NCI-H146 treated with DMSO at 0.1 percent for 48 hours (cell line): ENCODE measurements around the gene UPK2.
"Not testable (repeated sequence)": the region's sequence is repeated elsewhere in the genome, so short reads cannot be mapped to it uniquely, and the experiment has no call there.

ENCODE experiments used
- DNase-seq: peaks from one replicate; lab custom pipeline; 2025; ENCODE audit not compliant: unreplicated experiment; lab: John Stamatoyannopoulos, UW

UPK2 gene

GRCh38 chr11:118938491-118939403 is 17.4 kb upstream of the UPK2 start:
- no peak for DNase-seq

DNA sequence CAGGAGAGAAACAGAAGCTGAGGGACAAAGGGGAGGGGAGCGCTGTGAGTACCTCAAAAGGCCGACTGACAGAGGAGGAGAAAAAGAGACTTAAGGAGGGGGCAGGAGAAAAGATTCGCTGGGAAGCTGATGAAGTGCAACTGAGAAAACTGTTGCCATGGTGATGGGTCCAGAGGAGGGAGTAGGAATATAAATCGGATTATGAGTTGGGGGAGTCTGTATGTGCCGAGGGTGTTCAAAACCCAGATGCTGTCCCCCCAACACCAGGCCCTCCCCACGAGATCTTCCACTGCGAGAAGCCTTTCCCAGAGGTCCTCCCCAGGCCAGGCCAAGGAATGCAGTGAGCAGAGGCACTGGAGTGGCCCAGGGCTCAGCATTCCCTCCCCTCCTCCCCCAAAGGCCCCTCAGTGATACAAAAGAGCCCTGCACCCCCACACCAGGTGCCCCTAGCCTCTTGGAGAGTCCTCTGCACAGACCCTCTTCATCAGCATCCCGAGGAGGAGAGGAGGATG is 16.6 kb upstream of the UPK2 start:
- no peak for DNase-seq

DNA sequence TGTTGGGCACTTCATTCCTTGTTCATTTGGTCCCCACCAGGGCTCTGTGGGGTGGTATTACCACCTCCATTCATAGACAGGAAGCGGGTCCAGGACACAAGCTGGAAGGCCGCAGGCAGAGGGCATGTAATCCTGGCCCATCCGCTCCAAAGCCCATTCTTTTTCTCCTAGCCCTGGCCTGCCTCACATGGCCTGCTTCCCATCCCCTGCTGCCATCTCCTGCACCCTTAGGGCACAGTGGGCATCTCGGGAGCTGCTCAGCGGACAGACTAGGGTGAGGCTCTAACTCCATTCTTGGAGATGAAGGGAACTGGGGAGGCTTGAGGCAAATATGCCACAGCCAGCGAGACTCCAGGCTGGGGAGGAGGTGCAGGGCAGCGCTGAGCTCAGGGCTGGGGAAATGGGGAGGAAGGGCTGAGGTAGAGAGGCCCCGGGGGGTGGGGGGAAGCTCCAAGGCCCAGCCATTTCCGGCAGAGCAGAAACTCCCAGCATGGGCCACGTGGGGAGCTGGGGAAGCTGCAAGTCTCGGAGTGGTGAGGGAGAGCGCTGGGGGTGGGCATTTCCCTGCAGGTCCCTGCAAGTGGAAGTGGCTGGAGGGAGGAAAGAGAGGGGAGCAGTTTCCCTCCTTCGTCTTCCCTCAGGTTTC is 16.0 kb upstream of the UPK2 start:
- no peak for DNase-seq

GRCh38 chr11:118947091-118947490 is 9.0 kb upstream of the UPK2 start:
- no peak for DNase-seq

DNA sequence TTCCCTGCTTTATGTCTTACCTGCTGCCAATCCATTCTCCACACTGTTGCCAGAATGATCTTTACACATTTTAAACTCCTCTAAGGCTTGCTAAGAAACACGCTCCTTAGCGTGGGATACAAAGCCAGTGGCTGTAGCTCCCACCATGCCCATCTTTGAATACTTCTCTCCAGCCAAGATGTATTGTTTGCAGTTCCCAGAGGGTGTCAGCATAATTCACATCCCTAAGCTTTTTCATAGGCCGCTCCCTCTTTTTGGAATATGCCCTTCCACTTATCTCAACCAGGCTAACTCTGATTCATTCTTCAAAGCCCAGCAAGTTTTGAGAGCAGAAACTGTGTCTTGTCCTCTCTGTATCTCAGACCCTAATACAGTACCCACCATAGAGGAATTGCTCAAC is 8.1 kb upstream of the UPK2 start:
- DNase-seq, result no peak

DNA sequence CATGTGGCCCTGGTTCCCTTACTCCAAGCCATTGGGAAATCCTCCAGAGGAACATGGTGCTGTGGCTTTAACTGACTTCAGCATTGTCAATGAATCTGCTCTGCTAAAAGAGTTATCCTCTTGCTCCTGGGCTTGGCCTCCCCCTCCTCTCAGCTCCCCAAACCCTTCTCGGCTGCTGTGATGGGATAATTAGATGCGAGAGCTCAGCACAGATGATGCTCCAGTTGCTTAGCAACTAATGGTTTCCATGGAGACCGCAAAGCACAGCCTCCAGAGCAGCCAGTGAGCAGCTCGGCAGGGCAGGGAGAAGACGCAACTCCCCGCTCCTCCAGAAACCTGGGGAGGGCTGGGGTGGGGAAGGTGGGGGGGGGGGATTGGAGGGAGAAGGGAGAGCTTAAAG is 2.8 kb upstream of the UPK2 start:
- peak; percentile 19 for DNase-seq

DNA sequence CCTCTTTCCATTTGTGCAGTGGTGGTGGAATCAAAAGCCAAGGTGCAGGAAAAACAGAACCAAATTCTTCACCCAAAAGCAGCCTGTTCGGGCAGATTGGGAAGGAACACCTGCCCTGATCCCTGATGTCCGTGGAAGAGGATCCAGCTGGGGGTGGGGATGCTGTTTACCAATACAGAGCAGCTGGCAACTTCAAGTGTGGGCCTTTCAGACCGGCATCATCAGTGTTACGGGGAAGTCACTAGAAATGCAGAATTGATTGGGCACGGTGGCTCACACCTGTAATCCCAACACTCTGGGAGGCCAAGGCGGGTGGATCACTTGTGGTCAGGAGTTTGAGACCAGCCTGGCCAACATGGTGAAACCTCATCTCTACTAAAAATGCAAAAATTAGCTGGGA is 2.1 kb upstream of the UPK2 start:
- not testable (repeated sequence) for DNase-seq

DNA sequence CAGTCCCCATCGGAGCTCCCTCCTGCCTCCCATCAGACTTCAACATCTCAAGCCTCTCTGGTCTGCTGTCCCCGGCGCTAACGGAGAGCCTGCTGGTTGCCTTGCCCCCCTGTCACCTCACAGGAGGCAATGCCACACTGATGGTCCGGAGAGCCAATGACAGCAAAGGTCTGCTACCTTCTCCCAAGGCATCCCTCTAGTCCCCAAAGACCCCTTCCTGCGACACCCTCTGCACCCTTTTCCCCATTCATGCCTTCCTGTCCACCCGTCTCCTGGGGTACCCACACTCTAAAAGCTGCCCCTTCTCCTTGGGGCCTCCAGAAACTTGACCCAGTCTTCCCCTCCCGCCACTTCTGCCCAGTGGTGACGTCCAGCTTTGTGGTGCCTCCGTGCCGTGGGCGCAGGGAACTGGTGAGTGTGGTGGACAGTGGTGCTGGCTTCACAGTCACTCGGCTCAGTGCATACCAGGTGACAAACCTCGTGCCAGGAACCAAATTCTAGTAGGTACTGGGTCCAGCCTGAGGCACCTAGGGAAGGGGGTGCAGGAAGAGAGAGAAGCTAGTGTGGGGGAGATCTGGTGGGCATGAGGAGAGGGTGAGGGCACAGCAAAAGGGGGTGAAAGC is 860 bp downstream of the UPK2 start:
- no peak for DNase-seq

GRCh38 chr11:118957549-118957948 is 1.5 kb downstream of the UPK2 start:
- DNase-seq, result no peak

DNA sequence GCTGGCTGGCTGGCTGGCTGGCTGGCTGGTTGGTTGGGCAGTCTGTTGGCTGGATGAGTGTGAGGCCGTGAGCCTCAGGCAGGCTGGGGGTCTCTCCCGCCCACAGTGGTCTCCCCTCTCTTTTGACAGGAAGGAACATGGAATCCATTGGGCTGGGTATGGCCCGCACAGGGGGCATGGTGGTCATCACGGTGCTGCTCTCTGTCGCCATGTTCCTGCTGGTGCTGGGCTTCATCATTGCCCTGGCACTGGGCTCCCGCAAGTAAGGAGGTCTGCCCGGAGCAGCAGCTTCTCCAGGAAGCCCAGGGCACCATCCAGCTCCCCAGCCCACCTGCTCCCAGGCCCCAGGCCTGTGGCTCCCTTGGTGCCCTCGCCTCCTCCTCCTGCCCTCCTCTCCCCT is 1.9 kb downstream of the UPK2 start:
- DNase-seq, result no peak

DNA sequence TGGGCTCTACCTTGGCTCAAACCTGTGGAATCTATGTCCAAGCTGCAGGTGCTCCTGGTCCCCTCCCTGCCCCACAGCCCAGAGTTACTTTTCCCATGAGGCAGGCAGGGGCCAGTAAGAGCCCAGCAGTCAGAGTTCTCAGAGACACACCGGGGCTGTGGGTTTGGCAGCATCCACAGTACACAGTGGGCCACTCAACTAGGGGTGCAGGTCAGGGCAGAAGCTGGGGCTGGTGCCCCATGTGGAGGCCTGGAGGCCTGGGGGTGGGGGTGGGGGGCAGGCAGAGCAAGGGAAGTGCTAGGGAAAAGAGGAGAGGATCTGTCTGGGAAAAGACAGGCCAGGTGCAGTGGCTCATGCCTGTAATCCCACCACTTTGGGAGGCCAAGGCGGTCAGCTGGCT is 2.5 kb downstream of the UPK2 start:
- no peak for DNase-seq

- DNase-seq, result no peak
Observed at GRCh38 chr11:118961189-118961588, 5.1 kb downstream of the UPK2 start.

DNA sequence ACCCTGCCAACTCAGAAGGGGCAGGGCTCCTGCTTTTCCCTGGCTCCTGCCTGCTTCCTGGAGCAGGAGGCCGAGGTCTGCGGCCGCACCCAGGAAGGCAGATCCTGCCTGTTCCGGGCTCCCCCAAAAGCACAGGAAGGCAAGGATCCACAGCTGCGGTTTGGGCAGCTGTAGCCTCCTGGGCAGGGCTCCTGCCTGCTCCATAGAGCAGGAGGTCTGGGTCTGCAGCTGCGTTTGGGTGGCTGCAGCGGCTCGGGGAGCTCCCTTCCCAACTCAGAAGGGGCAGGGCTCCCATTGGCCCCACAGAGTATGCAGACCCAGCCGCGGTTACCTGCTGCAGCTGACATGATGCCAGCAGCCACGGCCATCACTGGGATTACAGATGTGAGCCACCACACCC is 5.5 kb downstream of the UPK2 start:
- DNase-seq, result no peak

- not testable (repeated sequence) for DNase-seq
Observed at GRCh38 chr11:118969508-118969907, 13.4 kb downstream of the UPK2 start.

DNA sequence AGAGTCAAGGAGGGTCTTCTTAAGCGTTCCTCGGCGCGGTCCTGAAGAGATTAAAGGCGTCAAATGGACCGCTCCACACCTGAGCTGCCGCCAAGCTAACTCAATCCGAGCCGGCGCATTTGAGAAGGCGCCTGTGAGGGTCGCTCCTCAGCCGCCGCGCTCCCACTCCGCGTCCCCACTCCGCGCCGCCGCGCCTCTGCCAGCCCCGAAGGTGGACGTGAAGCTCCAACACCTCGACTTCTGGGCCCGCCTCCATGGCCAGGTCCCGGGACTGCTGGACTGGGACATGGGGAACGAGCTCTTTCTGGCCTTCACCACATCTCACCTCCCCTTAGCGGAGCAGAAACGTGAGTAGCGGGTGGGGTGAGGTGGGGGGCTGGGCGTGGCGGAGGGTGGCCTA is 15.5 kb downstream of the UPK2 start, which contains the start of gene FOXR1:
FOXR1 (plus strand) TSS at position 116 of the 400 bp plus-strand sequence; CDS start at position 287, 171 bp downstream.
- DNase-seq, result no peak

GRCh38 chr11:118973985-118974384 is 17.9 kb downstream of the UPK2 start:
- no peak for DNase-seq

DNA sequence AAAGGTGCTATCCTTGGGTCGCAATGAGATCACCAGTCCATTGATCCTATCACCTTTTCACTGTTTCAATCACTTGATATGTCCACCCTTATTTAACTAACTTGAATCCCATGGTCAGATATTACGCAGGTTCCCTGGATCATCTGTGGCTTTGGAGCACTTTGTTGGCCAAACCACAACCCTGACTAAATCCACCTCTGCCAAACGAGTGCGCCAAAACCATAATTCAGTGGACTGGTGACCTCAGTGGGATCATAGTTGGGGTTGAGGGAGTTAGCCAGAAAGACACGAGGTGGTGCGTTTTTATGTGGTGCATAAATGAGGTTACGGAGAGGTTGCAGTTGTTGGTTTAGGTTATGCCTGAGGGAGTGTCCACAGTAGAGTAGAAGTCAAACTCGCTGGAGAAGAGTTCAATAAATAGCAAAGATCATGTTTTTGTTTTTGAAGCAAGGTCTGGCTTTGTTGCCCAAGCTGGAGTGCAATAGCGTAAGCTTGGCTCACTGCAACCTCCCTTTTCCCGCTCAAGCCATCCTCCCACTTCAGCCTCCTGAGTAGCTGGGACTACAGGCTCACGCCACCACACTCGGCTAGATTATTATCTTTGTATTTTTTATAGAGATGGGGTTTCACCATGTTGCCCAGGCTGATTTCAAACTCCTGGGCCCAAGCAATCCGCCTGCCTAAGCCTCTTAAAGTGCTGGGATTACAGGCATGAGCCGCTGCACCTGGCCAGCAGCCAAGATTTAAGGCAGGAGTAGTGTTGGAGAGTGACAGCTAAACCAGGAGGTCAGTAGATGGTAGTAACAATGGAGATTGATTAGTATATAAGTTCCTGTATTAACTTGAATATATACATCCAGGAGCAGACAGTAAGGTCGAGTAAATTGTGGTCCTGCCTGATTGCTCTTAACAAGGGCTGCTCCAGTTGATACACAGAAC is 19.9 kb downstream of the UPK2 start:
- no peak for DNase-seq

GRCh38 chr11:118979434-118979833 is 23.3 kb downstream of the UPK2 start:
- no peak for DNase-seq

DNA sequence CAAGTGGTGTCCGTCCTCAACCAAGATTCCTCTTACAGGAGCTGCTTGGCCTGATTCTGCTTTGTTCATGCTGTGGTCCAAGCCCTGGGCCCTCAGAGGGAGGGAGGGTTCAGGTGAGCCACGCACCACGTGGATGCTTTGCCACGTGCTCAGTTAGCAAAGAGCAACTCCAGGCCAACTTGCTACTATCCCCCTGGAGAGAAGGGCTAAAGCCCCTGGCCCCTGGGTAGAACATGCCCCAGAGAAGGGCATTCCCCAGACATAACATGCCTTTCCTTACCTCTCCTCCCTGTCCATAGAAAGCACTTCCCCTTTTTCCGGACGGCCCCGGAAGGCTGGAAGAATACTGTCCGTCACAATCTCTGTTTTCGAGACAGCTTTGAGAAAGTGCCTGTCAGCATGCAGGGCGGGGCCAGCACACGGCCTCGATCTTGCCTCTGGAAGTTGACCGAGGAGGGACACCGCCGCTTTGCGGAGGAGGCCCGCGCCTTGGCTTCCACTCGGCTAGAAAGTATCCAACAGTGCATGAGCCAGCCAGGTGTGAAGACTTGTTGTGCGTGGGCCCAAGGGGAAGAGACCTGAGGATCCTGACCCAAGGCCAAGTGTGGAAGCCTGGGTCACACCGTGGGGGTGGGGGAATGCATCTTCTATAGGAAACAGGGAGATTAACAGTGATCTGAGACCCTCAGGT is 24.2 kb downstream of the UPK2 start:
- no peak for DNase-seq

DNA sequence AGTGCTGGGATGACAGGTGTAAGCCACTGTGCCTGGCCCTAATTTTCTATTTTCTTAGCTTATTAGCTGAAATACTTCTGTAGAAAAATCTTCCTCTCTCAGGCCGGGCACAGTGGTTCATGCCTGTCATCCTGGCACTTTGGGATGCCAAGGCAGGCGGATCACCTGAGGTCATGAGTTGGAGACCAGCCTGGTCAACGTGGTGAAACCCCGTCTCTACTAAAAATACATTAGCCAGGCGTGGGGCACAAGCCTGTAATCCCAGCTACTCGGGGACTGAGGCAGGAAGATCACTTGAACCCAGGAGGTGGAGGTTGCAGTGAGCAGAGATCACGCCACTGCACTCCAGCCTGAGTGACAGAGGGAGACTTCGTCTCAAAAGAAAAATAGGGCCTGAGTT is 28.2 kb downstream of the UPK2 start:
- not testable (repeated sequence) for DNase-seq
